H1 (cell line): ENCODE data around the gene ENPP7. TPM values are rescaled to one million over a fixed set of nuclear protein-coding genes. Genes with fewer than 3 reads are reported as not detected.

Source experiments
- CHD2 ChIP-seq: IDR thresholded peaks from 2 replicates; pipeline ENCODE4 v1.6.1; 2012; ENCODE audit warnings: low read length, improper control_type of control experiment
- SIN3A ChIP-seq, 2 experiments: IDR thresholded peaks in 1 of 2; conservative IDR thresholded peaks in 1 of 2; 2 replicates each; pipeline ENCODE4 v1.6.1; 2011 to 2012; ENCODE audit warnings: low read length in 2 of 2, improper control_type of control experiment in 1 of 2, low read depth in 1 of 2, mild to moderate bottlenecking in 1 of 2
- SP1 ChIP-seq: IDR thresholded peaks from 2 replicates; pipeline ENCODE4 v1.6.1; 2011; ENCODE audit warnings: low read depth, low read length
- SUZ12 ChIP-seq: fragments of 200-600 bp; sonication (generic); IDR thresholded peaks from 2 replicates; pipeline ENCODE4 v1.6.1; 2012; ENCODE audit warnings: mild to moderate bottlenecking, inconsistent platforms, low read length, moderate library complexity, mixed read lengths
- polyA plus RNA-seq, 7 experiments: library from polyadenylated mRNA; depleted of rRNA in 3 of 7; stranded (reverse) in 5 of 7; unstranded in 2 of 7; fragments of >200 nt in 5 of 7; fragments of 200-250 nt in 2 of 7; gene quantifications; 1 replicate in 5 of 7; 2 replicates in 1 of 7; 4 replicates in 1 of 7; pipeline versions ENCODE4 v1.2.1 to v1.2.3, GENCODE V29; 2011 to 2013; ENCODE audit warnings: missing spikeins in 2 of 7, mixed read lengths in 2 of 7
- total RNA-seq: library from RNA; stranded (reverse); fragmentation: NEBNext Ultra II Directional; extraction: Animal tissue kit (Norgen Biotek cat#: 25700); gene quantifications from 2 replicates; pipeline ENCODE4 v1.2.1, GENCODE V29; 2021

ENPP7 gene
- total and polyA plus RNA-seq, 2 of the 8 experiments (the other 6 are each of a cell fraction or from before 2014, with no cell fraction given): not detected

GRCh38 chr17:79715098-79715942 lies 15.4 kb upstream of the ENPP7 start (continued):
- TF ChIP-seq SUZ12: no peak
- no peak for TF ChIP-seq SIN3A (conservative IDR thresholded peaks at IDR 0.05 in 1 of 2, IDR thresholded peaks at IDR 0.05 in 1 of 2; ENCODE audit: low read depth in 1 of 2, low read length in 2 of 2)
- TF ChIP-seq CHD2: no peak
- TF ChIP-seq SP1: no peak
- TF ChIP-seq, all 59 proteins: peak for 0
